NAMALWA (cell line): ENCODE results near the gene CYB5R2.
A peak's percentile ranks its signal among the peaks of the same experiment; 100 is the strongest.
"Not testable (repeated sequence)": the region's sequence is repeated elsewhere in the genome, so short reads cannot be mapped to it uniquely, and the experiment has no call there.

Experiments
- DNase-seq: peaks from one replicate; pipeline ENCODE4 v3.0.0-alpha.2; 2015; ENCODE audit warnings: low spot score

Gene CYB5R2

DNA sequence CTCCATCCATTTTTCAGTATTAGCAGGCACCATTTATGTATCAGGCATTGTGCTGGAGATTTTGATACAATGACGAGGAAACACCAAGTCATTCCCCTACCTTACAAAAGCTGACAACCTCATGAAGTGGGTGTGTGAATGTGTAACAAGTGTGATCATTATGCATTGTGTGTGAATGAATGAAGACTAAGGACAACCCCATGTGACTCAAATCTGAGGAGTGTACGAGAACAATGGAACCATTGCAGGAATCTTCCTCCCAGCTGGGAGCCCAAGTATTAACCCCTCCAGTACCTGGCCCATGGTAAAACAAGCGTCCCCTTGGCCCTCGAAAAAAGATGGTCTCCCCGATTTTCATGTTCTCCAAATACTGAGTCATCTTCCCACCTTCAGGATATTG lies 4.4 kb downstream of the CYB5R2 start:
- DNase-seq: no peak

DNA sequence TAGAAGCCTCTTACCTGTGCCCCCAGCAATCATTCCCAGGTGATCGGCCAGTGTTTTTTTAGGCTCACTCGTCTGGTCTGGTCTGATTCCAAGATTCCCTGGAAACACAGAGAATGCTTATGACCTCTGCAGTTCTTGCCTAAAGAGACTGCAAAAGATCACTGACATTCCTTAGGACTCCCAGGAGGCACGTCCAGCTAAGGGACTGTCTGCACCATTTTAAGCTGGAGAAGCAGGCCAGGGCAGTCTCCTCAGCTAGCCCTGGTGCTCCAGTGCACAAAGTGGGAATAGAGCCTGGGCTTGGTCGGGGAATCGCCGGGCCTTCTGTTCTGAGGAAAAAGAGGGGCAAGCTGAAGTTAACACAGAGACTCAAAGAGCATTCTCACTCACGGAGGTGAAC lies 4.8 kb downstream of the CYB5R2 start:
- DNase-seq: no peak

DNA sequence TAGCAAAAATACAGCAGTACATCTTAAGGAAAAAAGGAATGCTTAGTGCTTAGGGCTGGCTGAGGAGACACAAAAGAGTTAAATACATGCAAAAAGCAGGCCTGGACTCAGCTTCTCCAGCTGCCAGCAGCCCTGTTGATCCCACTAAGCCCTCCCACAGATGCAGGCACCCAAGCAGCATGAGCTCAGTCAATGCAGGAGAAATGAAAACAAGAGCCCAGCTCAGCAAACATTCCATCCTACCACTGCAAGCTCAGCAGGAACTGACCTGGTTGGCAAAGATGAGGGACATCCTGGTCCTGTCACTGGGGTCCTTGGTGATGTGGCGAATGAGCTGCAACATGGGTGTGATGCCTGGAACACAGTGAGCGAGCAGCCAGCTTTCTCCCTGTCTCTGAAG lies 5.8 kb downstream of the CYB5R2 start:
- no peak for DNase-seq

DNA sequence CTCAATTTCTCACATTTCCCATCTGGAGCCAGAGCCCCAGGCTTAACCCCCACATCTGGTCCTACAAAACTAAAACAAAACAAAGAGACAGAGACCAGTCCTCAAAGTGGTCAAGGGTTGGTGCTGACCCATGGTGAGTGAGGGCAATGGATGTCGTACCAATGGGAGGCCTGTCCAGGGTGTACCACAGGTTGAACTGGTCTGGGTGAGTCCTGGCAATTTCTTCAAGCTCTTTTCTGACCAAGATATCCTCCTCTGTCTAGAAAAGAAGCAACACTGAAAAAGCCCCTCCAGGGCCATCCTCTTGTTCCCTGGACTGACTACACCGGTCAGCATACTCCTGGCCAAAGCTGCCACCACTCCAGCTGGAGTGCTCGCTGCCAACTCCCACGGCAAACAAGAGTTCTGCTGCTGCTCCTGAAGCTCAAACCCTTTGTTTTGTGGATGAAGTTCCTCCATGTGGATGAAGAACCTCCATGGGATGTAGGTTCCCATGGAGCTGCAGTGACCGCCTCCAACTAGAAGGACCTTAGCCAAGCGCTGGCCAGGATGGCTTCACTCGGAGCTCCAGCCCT lies 6.9 kb downstream of the CYB5R2 start:
- no peak for DNase-seq

DNA sequence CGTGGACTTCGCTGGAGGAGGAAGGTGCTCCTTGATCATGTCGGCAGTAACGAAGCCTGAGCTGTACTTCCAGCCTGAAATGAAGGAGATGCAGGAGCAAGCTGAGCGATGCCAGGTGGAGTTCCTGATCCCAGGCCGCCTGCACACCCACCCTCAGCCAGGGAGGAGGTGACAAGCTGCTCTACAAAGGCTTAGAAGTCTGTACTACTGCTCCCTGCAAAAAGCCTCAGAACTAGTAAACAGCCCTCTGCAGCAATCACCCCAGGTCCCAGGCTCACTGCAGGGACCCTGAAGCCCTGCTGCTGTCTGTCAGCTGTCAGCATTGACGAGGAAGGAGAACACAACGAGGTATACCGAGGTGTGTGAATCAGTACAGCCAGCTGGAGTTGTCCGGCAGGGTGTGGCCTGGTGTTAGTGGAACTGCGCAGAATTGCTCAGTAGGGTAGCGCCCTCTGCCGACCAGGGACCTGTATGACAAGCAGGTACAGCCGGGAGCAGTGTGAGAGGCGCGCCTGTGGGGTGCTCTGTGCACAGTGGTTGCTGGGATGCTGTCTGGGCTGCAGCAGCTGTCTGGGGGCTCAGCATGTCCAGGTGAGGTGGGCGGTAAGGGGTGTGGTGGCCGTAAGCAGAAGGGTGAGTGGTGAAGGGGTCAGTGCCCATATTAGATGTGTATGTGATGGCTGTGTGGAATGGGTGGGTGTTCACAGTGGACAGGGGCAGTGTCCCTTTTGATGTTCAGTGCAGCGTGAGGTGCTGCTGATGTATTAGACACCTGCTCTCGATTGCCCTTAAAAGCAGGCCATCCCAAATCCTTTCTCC lies 7.6 kb downstream of the CYB5R2 start:
- DNase-seq: peak; percentile 84

DNA sequence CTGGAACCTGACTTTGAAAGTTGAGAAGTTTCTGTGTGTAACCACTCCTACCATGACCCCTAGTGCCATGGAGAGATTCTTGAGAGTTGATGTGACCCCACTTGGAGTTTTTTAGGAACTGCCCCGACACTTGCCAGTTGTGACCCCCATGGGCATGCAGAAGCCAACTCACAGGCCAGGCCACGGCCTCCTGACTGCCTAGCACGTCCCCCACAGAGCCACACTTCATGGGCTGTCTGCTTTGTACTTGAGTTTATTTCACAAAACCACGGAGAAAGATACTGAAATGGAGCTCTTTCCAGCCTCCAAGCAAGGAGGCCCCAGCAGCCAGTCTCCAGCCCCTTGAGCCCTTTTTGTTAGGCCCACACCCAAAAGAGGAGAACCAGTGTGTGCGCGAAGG lies 8.4 kb downstream of the CYB5R2 start:
- no peak for DNase-seq

DNA sequence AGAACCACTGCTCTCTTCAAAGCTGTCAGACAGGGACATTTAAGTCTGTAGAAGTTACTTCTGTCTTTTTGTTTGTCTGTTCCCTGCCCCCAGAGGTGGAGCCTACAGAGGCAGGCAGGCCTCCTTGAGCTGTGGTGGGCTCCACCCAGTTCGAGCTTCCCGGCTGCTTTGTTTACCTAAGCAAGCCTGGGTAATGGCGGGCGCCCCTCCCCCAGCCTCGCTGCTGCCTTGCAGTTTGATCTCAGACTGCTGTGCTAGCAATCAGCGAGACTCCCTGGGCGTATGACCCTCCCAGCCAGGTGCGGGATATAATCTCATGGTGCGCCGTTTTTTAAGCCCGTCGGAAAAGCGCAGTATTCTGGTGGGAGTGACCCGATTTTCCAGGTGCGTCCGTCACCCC lies 9.8 kb downstream of the CYB5R2 start:
- not testable (repeated sequence) for DNase-seq

DNA sequence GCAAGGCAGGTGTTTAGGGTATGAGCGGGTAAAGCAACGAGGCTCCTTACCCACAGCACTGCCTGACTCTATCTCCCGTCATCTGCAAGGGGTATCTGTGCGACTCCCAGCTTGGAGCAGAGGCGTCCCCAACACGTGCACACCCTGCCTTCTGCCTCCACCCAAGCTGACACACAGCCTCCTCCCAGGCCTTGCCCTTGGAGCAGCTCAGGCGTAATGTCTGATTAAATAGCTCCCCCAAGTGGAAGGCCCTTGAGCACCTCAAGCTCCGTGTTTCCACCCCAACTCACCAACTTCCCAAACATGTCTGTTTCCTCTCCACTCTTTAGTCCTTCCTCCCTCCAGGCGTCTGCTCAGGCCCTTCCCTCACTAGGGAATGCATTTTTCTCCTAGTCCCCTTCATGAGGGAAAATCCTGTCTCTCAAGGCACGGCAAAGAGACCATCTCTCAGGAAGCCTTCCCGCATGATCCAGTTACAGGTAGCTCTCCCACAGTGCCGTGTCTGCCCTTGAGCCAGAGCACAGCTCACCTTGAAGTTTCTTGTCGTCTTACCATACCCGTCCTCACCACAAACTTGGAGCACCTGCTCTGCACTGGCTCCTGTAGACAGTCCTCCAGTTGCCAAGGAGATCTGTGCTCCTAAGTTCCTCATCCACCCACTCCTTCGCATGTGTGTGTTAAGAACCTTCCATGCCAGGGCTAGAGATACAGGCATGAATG lies 15.8 kb downstream of the CYB5R2 start:
- peak; percentile 16 for DNase-seq

DNA sequence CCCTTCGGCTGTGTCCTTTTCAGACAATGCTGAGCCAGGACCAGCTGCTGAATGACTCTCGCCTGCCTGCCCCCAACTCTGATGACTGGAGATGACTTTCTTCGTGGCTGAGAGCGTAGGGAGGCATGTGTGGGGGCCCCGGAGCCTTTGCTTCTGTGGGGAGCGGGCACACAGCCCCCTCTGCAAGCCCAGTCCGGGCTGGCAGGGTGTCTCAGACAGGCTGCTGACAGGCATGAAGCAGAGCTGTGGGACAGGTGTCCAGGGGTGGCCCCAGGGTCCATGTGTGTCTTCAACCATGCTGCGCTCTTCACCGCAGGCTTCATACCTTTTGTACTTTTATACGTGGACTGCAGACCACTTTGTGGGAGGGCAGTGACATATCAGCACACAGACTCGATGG lies 16.6 kb downstream of the CYB5R2 start:
- DNase-seq: no peak

DNA sequence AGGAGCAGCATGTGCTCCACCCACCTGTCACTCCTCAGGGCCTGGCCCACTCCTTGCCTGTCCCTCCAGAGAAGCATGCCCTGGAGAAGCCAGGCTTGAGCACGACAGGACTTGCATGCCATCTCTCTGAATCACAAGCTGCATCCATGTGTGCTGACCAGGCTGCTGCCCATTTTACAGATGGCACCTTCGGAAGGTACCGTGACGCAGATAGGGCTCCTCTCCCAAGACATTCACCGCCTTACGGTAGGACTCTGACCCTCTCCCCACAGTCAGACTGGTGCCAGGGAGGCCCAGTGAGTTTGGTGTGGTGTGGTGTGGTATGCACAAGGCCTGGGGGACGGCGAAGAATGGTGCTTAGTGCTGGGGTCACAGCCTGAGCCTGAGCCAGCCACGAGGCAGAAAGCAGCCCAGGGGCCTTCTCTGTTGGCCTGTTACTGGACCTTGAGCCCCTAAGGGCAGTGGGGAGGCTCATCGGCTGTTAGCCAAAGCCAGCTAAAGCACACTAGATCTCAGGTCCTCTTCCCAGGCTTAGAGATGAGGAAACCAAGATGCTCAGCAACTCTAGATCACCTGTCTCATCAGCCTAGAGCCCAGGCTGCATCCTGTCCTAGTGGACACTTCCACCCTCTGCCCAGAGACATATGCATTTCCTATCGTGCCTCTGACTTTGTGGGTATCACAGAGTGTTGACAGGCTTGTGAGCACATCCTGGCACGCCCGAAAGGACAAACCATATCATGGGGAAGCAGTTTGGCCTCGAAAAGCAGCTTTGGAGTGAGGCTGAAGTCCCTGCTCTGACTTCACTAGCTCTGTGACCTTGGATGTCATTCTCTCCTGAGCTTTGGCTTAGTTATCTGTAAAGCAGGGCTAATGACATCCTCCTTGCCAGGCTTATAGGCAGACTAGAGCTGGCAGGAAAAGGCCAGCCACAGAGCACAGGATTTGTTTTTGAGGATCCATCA lies 17.8 kb downstream of the CYB5R2 start:
- DNase-seq: no peak

DNA sequence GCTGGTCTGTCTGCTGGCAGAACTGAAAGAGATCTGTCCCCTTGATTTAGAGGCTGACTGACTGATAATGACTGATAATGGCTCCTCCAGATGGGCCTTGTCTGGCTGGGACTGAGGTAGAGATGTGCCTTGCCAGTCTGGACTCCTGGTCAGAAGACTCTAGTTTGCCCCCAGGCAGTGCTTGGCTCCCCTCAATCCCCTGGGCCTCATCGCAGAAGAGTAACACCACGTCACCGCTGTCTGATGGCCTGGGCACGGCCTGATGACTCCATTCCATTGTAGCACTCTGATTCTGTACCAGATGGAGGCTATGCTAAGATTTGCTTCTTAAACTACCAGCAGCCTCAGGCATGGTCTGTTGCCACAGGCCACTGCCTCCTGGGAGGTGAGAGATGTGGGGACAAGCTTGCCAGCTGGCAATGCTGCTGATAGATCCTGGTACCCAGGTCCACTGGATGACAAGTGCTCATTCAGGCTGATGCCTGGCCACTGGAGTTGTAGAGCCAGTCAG lies 19.1 kb downstream of the CYB5R2 start:
- no peak for DNase-seq

DNA sequence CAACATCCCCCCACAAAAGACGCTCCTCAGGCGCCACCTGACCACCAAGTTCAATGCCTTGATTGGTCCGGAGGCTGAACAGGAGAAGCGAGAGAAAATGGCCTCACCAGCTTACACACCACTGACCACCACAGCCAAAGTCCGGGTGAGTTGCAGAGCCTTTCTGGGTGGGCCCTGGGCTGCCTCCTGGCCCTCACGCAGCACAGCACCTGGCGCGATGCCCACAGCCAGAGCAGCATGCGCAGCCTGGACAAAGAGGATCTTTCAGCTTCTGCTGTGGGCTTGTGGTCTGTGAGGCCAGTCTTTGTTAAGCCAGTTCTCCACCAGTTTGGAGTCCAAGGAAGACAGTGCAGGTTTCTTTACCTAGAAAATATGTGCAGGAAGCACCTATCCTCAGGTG lies 21.6 kb downstream of the CYB5R2 start:
- DNase-seq: no peak

DNA sequence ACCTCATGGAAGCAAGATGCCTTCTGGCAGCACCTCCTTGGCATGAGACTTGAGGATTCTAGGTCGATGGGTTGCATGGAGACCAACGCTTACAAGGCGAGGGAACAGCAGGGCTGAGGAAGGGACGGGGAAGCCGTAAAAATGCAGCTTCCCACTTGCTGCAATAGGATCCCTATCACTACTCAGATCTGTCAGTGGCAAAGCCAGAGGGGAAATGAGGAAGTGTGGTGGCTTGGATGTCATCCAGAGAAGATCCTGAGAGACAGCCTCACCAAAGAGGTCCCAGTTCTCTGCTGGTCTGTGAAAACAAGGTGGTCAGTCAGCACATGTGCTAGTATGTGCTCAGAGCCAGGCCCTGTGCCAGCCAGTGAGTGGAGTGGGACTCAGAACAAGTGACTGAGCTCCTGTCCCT lies 22.2 kb downstream of the CYB5R2 start:
- DNase-seq: no peak

DNA sequence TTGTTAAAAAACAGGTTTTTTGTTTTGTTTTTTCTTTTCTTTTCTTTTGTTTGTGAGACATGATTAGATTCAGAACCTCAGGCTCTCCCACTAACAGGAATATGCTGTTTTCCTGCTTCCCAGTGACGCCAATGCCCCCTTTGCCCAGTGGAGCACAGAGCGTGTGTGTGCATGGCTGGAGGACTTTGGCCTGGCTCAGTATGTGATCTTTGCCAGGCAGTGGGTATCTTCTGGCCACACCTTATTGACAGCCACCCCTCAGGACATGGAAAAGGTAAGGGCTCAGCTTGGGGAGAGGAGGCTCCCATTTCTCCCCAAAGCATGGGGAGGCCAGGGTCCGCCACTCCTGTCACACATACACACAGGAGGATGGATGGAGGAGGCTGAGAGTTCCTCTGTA lies 25.0 kb downstream of the CYB5R2 start:
- DNase-seq: no peak

DNA sequence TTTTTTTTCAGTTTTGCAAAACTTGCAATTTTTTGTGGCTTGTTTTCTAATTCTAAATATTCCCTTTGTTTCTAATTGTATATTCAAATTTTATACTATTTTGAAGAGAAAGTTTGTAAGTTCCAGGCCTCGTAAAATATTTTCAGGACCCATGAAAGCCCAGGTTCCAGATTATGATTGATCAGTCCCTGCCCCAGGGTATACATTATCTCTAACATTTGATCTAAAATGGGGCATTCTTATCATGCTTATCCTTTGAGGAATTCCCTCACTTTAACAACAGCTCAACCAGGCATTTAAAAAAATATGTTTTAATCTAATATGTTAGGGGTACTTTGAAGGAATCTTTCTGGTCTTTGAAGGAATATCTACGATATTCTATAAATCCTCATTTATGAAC lies 26.4 kb downstream of the CYB5R2 start:
- DNase-seq: no peak

DNA sequence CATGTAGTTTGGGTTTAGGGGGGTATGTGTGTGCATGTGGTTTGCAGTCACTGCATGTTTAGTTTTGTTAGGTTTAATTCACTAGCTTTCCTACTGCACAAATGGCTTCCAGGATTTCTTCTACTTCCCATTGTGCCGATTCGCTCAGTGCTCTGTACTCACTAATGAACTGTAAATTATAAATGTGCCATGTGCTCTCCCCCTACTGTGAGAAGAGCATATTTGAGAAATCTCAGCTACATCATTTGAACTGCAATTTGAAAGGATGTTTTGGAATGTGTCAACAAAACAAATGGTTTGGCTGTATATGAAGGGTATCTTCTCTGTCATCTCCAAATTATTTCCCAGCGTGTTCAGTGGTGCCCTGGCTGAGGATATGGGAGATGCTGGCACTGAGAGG lies 28.1 kb downstream of the CYB5R2 start:
- DNase-seq: no peak

DNA sequence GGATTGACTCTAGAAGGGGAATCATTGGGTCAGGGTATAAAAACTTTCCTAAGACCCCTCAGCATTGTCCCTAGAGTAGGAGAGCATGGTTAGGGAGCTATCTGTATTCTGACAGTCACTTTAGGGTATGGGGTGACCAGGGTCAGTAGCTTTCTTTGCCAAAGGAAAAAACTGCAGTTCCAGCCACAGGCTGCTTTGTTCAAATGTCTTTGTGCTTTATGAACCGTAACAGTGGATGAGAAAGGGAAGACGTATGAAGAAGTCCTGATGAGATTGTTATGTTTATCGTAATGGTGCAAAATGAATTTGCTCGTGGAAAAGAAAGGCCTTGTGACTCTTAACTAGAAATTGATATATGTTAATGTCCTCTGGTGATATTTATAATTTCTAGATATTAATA lies 30.0 kb downstream of the CYB5R2 start:
- no peak for DNase-seq

DNA sequence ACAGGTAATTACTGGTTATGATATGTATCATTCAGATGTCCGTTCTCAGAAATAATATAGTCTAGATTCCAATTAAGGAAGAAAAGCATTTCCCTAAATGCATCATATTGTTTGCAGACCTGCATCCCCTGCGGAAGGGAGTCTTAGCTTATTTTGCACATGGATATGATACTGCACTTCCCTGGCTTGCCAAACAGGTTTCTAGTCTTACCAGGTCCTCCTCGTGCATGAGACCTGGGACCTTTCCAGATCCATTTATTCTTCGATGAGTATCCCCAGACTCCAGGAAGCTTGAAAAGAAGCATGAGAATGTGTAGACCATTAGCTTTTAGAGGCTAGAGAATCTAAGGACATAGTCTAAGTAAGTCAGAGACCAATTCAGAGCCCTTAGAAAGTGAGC lies 30.6 kb downstream of the CYB5R2 start:
- no peak for DNase-seq

DNA sequence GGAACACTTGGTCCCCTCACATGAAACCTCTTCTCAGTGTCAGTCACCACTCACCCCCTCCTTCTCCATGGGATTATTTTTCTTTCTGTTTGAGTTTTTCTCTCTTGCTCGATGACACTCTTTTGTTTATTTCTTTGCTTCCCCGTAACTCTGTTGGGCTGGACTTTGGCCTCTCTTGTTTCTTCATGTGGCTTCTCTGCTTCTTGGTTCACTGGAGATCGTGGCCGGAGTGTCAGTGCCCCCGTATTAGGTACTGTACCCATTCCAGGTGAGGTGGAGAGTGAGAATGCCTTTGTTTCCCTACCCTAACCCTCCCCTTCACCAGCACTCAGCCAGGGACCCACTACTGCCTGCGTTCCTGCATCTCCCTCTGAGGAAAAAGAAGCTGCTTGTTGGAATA lies 32.5 kb downstream of the CYB5R2 start:
- no peak for DNase-seq

DNA sequence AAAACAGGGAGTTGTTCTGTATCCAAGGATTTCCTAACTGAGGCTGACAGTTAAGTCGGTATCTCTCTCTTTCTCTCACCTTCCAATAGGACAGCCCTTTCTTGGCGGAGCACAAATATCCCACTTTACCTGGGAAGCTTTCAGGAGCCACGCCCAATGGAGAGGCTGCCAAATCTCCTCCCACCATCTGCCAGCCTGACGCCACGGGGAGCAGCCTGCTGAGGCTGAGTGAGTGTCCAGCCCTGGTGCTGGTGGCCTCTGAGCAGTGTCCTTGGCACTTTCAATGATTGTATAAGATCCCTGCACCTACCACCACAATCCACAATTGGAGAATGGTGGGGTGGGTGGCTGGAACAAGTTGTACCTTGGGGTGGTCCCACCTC lies 33.7 kb downstream of the CYB5R2 start:
- DNase-seq: no peak

DNA sequence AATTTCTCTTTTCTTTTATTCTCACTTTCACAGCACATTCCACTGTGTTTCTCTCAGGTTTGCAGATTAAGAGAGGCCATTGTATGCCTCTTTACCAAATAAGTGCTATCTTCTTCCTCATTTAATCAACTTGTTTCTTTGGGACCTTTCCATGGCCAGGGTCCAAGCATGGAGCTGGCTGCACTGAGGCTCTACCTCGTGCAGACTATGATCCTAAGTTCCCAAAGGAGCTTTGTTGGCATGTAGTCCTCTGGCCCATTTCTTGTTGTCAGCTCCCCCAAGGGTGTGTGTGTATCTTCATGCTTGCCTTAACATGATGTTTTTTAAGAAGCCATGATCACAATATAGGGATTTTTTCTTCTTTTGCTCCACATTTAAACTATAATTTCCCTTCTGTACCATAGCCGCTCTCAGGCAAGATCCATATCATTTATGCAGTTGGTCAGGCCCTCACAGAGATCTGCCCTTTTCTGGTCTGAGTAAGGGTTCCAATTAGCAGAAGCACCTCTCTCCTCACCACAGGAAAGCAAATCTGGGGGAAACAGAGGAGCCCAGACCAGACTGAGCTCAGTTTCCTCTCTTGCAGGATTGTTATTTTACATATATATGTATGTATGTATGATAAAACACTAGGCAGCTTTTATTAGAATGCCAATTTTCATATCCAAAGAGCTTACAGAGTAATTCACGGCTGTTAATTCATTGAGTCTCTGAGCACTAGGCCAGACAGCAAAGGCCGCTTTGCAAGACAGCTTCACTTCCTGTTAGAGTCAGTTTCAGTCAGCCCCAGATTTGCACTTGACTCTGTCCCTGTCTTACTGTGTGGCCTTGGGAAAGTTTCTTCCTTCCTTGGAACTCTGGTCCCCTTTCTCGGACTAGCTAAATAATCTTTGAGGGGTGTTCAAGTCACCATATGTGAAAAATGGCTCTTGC lies 34.3 kb downstream of the CYB5R2 start:
- DNase-seq: no peak
